Stimulated activated naive CD4-positive, alpha-beta T cell treated with Interleukin-2 at 50 U/mL for 16 hours (primary cell): Measurements from ENCODE around the gene MRTFB.

ENCODE experiments used
- DNase-seq: peaks from one replicate; lab custom pipeline; 2025; lab: John Stamatoyannopoulos, UW

MRTFB gene

DNA sequence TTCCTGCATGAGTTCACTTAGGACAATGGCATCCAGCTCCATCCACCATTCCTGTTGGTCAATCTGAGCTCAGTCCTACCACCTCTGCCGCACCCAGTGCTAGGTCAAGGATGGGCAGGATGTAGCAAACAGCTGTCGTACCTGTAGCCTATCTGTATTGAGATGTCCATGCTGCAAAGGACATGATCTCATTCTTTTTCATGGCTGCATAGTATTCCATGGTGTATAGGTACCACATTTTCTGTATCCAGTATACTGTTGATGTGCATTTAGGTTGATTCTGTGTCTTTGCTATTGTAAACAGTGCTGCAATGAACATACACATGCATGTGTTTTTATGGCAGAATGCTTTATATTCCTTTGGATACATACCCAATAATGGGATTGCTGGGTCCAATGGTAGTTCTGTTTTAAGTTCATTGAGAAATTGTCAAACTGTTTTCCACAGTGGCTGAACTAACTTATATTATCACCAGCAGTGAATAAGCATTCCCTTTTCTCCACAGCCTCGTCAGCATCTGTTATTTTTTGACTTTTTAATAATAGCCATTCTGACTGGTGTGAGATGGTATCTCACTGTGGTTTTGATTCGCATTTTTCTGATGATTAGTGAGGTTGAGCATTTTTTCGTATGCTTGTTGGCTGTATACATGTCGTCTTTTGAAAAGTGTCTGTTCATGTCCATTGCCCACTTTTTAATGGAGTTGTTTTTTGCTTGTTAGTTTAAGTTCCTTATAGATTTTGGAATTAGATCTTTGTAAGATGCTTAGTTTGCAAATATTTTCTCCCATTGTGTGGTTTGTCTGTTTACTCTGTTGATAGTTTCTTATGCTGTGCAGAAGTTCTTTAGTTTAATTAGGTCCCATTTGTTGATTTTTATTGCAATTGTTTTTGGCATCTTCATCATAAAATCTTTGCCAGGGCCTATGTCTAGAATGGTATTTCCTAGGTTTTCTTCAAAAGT, 7.2 kb upstream of the MRTFB start:
- no peak for DNase-seq

DNA sequence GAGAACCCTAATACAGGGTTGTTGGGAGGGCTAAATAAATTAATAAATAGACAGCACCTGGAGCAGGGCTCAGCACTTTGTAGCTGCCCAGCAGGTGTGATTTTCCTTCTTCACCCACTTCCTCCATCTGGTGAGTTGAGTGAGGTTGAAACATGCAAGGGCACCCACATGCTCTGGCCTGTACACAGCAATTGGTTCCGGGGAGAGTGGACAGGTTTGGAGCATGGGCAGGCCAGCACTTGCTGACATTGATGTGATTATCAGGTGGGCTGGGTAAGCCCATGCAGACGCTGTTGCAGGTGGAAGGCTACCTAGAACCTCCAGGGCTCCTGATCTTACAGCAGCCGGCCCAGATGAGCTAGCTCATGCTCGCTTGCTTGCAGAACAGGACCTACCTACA, 1.3 kb upstream of the MRTFB start:
- no peak for DNase-seq

DNA sequence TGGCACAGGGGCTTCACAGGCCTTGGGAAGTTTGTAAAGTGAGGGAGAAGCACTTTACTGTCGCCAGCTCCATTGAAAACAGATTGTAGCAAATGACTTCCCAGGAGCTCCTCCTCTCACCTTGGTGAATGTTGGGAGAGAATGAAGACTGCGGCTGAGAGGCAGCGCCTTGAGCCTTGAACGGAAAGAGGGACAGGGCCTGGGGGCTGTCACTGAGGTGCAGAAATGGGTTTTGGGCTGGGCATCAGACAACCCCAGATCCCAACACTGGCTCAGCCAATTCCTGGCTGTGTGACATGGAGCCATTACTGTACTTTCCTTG, 603 bp upstream of the MRTFB start:
- no peak for DNase-seq

DNA sequence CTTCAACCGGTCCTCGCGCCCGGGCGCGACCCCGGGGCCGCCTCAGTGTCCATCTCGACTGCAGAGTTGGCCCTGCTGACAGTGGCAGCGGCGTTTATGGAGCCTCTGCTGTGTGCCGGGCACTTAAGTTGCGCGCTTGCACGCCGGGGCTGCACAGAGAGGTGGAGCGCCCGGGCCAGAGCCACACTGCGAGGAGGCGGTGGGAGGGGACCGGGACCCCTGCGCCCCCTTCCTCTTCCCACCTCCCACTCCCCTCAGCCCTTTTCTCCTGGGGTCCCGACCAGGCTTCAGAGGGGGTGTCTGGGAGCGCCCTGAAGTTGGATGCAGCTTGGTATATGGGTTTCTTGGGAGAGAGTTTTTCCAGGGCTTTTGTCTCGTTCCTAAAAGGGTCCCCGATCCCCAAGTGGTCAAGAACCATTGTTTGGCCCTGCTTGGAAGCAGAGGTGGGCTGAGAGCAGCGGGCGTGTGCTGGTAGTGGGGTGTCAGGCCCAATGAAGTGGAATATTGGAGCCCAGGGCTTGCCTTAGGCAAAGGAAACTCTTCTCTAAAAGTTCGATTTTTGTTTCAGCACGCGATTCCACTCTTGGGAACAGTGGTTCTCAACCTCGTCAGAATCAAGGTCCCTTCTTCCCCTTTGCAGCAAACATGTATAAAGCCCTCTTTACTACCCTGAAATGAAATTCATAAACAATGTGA, 605 bp downstream of the MRTFB start:
- no peak for DNase-seq

DNA sequence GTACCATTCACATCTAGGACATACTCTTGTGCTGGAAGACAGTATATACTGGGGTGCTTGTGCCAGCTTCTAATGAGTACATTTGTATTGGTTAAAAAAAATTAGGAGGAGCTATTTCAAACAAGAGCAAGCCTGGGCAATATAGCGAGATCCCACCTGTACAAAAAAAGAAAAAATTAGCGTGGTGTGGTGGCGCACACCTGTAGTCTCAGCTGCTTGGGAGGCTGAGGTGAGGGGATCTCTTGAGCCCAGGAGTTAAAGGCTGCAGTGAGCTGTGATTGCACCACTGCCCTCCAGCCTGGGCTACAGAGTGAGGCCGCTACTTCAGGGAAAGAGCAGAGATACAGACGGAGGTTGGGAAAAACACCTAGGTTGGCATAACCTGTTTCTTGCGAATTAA, 1.2 kb downstream of the MRTFB start:
- DNase-seq, result no peak

DNA sequence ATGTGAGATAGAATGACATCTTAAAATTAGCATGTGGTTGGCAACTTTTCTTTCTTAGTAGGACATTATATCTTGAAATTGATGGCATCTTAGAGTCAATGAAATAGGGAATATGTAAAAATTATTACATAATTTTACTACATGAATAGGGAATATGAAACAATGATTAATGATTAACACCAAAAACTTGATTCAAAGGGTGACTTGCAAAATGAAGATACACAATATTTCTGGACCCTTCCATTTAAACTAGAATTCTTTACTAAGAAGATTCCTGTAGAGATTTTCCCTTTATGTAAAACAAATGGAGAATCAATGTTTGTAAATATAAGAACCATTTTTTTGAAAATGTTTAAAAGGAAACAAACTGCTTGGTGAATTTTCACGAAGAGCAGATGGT, 3.4 kb downstream of the MRTFB start:
- no peak for DNase-seq

DNA sequence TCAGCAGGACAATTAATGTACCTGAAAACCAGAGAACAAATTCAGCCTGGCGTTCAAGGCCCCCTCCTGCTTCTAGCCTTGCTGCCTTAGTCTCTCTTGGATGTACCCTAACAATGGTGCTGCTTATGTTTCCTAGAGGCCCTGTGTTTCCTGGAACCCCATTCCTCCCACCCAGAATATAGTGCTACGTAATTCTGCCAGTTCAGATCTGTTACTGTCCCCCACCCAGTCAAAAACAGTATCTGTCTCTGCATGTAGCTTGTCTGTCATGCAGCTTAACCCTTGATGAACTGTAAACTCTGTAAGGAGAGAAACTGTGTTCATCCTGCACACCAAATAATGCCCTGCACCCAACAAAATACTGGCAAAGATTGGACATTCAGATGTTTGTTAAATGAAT, 6.8 kb downstream of the MRTFB start:
- DNase-seq, result no peak

DNA sequence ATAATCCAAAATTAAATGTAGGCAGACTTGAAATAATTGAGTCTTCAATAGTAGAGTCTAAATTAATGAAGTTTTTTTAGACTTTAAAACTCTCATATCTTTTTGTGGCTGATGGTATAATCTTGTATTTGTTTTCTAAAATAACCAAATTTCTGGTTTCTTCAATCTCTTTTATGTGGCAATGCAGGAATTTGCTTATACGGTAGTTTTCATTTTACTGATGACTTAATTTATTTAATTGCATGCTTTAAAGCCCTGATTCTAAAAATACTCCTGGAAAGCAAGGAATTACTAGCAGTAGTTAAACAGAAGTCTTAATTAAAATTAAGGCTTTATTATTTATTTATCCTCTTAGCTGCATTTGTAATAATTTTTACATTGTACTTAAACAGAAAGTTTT, 15.4 kb downstream of the MRTFB start:
- no peak for DNase-seq

DNA sequence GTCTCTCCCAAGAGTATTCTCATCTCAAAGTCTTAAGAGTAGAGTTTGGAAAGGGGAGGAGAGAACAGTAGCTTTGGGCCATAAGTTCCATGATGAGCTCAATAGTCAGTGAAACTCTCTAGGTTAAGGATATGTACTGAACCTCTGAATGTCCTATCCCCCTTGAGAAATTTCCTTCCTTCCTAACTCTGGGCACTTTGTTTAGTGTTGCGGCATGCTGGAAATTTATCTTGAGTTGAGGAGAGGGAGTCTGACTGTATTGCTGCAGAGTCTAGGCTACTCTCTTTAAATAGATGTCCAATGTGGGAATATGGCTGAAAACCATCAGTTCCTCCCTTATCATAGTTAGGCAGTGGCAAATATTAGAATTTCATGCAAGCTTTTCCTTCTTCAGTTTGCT, 16.1 kb downstream of the MRTFB start:
- DNase-seq, result no peak

DNA sequence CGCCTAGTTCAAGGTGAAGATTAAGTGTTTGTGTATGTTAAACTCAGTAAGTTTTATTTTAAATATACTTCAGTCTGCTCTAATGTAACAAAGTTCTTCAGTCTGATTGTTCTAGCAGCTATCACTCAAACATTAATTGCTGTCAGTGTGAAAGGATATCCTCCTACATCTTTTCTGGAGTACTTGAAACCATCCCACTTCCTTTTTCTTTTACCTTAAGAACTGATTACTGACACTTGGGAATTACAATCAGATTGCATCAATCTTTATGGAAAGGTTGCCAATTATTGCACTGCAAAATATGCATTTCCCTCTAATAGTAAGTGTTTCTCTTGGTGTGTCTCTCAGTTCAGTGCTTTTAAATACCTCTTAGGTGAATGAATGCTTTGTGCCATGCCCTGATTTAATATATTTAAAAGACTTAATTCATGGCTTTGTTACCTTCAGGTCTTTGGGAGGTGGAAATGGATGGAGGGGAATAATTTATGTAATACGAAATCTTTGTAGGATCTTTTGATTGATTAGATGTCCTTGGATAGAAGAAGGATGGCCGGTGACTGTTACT, 16.6 kb downstream of the MRTFB start:
- DNase-seq, result no peak

DNA sequence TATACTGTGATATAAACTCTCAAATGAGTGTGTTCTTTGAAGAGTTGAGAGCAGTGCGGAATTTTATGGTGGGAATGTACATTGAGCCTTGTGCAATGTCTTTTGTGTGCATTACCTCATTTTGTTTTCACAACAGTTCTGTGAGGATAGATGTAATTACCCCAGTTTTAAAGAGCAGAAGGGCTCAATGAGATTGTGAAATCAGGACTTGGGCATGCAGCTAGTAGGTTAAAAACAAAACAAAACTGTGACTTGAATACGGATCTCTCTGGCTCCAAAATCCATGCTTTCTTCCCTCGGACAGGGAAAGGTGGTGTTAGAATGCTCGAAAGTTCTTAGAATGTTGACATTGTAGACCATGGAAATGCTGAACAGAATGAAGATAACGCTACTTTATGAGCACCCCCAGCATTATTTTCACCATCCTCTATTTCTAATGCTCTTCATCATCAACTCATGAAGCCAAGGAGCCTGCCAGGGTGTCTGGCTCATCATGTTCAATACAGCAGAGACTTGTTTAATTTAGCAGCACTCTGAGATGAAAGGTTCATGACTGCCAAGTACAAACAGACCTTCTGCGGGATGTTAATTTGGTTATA, 17.1 kb downstream of the MRTFB start:
- no peak for DNase-seq

DNA sequence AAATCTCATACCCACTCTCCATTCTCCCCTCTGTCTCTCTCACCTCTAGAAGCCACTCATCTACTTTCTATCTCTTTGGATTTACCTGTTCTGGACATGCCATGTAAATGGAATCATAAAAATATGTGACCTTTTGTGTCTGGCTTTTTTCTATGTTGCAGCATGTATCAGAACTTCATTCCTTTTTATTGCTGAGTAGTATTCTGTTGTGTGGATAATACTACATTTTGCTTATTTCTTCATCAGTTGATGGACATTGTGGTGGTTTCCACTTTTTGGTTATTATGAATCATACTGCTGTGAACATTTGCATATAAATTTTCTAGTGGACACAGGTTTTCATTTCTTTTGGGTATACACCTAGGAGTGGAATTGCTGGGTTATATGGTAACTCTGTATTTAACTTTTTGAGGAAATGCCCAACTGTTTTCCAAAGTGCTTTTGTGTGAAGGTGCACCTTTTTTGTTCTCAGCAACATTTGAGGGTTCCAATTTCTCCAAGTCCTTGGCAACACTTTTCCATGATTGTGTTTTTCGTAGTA, 18.2 kb downstream of the MRTFB start:
- DNase-seq, result no peak

DNA sequence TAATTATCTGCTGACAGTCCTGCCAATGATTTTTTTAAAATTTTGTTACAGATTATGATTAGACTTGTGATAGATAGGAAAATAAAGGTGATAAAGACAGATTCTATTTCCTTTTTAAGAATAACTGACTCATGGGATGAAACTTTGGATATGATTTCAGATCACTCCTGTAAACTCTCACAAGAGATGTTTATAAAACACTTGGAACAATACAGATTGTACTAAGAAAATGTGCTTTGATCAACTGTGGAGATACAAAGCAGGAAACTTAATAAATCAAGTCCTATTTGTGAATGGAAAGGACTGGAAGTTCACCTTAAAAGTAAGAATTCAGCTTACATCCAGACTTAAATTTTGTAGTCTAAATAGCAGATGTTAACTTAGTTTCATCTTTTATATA, 21.4 kb downstream of the MRTFB start:
- no peak for DNase-seq

DNA sequence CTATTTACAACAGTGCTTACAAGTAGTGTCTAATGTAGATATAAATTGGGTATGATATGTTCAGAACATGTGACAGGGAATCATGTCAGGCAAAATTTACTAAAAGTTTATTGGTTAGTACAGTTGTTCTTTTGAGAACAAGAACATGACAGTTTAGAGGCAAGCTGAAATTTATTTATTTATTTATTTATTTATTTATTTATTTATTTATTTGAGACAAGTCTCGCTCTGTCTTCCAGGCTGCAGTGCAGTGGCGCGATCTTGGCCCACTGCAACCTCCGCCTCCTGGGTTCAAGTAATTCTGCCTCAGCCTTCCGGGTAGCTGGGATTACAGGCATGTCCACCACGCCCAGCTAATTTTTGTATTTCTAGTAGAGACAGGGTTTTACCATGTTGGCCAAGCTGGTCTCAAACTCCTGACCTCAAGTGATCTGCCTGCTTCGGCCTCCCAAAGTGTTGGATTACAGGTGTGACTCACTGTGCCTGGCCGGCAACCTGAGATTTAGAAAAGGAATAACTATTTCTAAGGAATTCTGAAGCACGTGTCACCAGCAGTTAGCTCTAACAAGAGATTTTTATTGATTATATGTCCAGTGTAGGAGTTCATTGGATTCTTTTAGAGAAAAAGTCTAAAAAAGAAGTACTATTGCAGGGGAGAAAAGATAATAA, 24.9 kb downstream of the MRTFB start:
- DNase-seq, result no peak

DNA sequence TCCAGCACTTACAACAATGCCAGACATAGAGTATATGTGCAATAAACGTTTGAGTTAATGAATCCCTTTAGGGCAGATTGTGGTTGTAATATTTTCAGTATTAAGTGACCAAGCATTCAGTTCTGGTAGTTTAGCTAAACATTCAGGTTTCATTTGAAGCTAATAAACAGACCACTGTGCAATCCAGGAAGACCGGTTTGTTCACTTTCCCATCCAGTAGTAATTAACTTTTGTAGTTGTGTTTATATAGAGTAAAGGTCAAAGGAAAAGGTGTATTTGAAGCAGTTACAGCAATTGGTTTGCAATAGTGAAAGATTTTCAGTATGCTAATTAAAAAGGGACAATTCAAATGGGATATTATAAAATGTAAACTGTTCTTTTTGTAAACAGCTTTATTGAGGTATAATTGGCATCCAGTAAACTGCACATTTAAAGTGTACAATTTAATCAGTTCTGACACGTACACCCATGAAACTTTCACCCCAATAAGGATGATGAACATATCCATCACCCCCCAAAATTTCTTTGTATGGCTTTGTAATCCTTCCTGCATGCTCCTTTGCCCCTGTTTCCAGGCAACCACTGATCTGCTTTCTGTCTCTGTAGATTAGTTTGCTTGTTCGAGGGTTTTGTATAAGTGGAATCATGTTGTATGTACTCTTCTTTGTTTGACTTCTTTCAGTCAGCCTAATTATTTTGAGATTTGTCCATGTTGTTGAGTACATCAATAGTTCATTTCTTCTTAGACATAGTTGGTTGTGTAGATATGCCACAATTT, 26.3 kb downstream of the MRTFB start:
- no peak for DNase-seq

DNA sequence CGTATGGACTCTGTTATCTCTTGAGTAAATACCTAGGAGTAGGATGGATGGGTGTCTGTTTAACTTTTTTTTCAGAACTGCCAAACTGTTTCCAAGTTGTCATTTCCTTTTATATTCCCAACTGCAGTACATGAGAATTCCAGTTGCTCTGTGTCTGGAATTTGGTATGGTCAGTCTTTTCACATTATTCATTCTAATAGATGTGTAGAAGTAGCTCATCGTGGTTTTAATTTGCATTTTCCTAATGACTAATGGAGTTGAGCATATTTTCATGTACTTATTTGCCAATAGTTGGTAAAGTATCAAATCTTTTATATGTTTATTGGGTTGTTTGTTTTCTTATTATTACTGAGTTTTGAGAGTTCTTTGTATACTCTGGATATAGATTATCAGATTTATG, 27.0 kb downstream of the MRTFB start:
- DNase-seq, result no peak

DNA sequence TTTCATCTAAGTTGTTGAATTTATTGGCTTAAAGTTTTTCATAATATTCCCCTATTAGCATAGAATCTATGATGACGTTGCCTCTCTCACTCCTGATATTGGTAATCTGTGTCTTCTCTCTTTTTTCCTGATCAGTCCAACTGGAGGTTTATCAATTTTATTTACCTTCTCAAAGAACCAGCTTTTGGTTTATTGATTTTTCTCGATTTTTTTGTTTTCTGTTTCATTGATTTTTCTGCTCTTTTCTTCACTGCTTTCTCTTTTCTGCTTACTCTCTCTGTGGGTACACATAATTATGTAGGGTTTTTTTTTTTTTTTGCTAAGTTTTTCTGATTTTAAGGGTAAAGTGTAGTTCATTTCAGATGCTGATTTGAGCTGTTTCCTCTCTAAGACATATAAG, 29.7 kb downstream of the MRTFB start:
- no peak for DNase-seq

DNA sequence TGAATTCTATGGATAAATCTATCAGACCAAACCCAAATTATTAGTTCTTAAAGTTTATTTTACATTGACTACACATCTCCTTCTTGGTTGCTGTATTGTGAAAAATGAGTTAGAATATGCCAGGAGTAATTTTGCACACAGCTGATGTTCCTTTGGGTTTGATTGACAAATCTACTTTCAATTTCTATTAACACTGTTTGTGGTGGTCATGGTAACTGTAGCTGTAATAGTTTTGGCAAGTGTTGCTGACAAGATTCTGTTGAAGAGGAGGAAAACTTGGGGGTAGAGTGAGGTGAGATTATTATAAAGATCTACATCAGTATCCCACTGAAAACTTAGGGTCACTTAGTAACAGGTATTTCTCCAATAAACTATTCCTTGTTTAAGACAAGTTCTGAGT, 30.3 kb downstream of the MRTFB start:
- no peak for DNase-seq

DNA sequence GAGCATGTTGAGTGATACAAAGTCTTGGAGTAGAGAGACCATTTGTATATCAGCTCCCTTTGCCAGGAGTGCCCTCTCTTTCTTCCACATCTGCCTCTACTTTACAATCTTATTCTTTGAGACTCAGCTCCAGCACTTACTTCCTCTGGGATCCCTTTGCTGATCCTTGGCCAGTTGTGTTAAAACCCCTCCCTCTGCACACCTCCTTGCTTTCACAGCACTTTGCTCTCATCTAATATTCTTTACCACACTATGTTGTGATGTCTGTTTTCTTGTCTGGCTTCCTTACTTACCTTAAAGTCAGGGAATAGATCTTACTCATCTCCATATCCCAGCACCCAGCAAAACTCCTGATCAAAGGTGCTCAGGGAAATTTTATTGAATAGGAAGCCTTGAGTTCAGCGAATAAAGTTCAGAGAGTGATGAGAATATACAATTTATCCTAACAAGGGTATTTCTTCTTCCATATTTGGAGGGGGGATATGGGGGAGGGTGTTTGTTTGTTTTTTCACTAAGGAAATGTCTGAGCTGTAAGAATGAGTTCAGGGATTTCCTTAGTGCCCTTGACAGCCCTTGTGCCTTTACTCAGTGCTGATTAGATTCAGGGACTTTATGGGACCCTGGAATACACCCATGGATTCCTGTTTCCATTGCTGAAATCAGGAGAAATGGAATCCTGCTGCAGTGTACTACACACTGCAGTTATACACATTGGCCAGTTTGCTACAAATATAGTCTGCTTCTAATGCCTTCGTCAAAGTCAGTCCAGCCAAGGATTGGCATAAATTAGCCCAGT, 32.0 kb downstream of the MRTFB start:
- DNase-seq, result no peak

DNA sequence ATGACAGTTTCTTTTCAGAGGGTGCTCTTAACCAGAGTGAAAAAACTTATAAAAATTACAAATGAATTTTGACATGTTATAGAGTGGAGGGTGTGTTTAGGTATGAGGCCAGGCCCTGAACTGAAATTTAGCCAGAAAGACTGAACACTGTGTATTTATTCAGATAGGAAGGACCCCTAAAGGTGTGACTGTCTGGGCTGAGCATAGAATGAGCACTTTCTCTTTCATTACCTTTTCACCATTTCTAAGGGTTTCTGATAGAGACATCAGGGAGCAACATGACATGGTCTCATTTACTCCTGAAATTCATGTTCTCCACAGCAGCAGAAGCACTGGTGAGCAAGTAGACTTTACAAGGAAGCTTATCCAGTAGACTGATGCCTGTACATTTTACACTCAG, 32.9 kb downstream of the MRTFB start:
- DNase-seq, result no peak
